ENCODE measurements around the gene PLXNA4. TPM values are rescaled to one million over a fixed set of nuclear protein-coding genes. Genes with fewer than 3 reads are reported as not detected.

The PLXNA4 gene
- total and polyA plus RNA-seq, 2 experiments from 2014 or later = 0.08 to 0.80 TPM

GRCh38 chr7:132625651-132626050 is 49.4 kb upstream of the PLXNA4 start (continued):
- TF ChIP-seq, protein P1, sequence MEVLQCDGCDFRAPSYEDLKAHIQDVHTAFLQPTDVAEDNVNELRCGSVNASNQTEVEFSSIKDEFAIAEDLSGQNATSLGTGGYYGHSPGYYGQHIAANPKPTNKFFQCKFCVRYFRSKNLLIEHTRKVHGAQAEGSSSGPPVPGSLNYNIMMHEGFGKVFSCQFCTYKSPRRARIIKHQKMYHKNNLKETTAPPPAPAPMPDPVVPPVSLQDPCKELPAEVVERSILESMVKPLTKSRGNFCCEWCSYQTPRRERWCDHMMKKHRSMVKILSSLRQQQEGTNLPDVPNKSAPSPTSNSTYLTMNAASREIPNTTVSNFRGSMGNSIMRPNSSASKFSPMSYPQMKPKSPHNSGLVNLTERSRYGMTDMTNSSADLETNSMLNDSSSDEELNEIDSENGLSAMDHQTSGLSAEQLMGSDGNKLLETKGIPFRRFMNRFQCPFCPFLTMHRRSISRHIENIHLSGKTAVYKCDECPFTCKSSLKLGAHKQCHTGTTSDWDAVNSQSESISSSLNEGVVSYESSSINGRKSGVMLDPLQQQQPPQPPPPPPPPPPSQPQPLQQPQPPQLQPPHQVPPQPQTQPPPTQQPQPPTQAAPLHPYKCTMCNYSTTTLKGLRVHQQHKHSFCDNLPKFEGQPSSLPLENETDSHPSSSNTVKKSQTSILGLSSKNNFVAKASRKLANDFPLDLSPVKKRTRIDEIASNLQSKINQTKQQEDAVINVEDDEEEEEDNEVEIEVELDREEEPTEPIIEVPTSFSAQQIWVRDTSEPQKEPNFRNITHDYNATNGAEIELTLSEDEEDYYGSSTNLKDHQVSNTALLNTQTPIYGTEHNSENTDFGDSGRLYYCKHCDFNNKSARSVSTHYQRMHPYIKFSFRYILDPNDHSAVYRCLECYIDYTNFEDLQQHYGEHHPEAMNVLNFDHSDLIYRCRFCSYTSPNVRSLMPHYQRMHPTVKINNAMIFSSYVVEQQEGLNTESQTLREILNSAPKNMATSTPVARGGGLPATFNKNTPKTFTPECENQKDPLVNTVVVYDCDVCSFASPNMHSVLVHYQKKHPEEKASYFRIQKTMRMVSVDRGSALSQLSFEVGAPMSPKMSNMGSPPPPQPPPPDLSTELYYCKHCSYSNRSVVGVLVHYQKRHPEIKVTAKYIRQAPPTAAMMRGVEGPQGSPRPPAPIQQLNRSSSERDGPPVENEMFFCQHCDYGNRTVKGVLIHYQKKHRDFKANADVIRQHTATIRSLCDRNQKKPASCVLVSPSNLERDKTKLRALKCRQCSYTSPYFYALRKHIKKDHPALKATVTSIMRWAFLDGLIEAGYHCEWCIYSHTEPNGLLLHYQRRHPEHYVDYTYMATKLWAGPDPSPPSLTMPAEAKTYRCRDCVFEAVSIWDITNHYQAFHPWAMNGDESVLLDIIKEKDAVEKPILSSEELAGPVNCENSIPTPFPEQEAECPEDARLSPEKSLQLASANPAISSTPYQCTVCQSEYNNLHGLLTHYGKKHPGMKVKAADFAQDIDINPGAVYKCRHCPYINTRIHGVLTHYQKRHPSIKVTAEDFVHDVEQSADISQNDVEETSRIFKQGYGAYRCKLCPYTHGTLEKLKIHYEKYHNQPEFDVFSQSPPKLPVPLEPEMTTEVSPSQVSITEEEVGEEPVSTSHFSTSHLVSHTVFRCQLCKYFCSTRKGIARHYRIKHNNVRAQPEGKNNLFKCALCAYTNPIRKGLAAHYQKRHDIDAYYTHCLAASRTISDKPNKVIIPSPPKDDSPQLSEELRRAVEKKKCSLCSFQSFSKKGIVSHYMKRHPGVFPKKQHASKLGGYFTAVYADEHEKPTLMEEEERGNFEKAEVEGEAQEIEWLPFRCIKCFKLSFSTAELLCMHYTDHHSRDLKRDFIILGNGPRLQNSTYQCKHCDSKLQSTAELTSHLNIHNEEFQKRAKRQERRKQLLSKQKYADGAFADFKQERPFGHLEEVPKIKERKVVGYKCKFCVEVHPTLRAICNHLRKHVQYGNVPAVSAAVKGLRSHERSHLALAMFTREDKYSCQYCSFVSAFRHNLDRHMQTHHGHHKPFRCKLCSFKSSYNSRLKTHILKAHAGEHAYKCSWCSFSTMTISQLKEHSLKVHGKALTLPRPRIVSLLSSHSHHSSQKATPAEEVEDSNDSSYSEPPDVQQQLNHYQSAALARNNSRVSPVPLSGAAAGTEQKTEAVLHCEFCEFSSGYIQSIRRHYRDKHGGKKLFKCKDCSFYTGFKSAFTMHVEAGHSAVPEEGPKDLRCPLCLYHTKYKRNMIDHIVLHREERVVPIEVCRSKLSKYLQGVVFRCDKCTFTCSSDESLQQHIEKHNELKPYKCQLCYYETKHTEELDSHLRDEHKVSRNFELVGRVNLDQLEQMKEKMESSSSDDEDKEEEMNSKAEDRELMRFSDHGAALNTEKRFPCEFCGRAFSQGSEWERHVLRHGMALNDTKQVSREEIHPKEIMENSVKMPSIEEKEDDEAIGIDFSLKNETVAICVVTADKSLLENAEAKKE (CRISPR knock-in tag; IDR thresholded peaks at IDR 0.05) = no peak
- TF ChIP-seq EZH2 (IDR thresholded peaks at IDR 0.05; ENCODE audit: low read depth, unreplicated experiment) = no peak
- TF ChIP-seq, protein P2, sequence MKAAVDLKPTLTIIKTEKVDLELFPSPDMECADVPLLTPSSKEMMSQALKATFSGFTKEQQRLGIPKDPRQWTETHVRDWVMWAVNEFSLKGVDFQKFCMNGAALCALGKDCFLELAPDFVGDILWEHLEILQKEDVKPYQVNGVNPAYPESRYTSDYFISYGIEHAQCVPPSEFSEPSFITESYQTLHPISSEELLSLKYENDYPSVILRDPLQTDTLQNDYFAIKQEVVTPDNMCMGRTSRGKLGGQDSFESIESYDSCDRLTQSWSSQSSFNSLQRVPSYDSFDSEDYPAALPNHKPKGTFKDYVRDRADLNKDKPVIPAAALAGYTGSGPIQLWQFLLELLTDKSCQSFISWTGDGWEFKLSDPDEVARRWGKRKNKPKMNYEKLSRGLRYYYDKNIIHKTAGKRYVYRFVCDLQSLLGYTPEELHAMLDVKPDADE (IDR thresholded peaks at IDR 0.05) = no peak

DNA sequence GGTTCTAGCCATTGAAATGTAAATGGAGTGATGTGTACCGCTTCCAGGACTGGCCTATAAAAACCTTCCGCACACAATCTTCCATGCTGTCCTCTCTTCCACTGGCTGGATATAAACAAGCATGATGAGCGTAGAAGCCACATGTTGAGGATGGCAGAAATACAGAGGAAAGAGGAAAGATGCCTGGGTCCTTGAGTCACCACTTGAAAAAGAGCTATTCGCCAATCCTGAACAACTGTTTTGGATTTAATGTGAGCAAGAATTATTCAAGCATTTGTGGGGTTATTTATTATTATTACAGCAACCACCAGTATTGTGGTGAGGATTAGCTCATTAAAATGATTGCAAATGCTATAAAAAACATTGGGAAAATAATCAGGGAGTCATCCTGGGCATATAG is 45.8 kb upstream of the PLXNA4 start:
- Histone ChIP-seq H3K79me2 (replicated peaks; ENCODE audit: insufficient read depth) (no peaks in the 10 kb centered on the region), H2AFZ (no peak overlapping the region), H3K27me3 (ENCODE audit: insufficient read depth) (no peaks in the 10 kb centered on the region), H3K36me3 (ENCODE audit: insufficient read depth) (no peaks in the 10 kb centered on the region), H3F3A (replicated peaks; ENCODE audit: low read depth) (no peaks in the 10 kb centered on the region), H3K9me2 (ENCODE audit: insufficient read depth) (0 out of 2 replicates have a peak, but pooled peaks cover 3% of the 10 kb centered on the region), H3K4me2 (no peak overlapping the region), H3K27ac (ENCODE audit: low read depth) (no peak overlapping the region), H3K4me3 (no peak overlapping the region), H3K4me1 (ENCODE audit: insufficient read depth) (no peaks in the 10 kb centered on the region), H4K20me1 (replicated peaks; ENCODE audit: insufficient read depth) (no peaks in the 10 kb centered on the region)
- DNase-seq (ENCODE audit: low spot score) = no peak
- Mint-ChIP-seq H3K36me3 (ENCODE audit: low read depth) (no peaks in the 10 kb centered on the region), H3K27ac (no peak overlapping the region), H3K4me3 (no peak overlapping the region), H3K27me3 (ENCODE audit: insufficient read depth, low read depth, poor library complexity) (no peaks in the 10 kb centered on the region), H3K4me1 (peaks cover 11% of the 10 kb centered on the region), H3K9me3 (no peaks in the 10 kb centered on the region)
- TF ChIP-seq STAT1 (IDR thresholded peaks at IDR 0.05; ENCODE audit: unreplicated experiment) = no peak
- no peak for TF ChIP-seq REST (IDR thresholded peaks at IDR 0.05; ENCODE audit: unreplicated experiment)
- no peak for TF ChIP-seq EZH2 (IDR thresholded peaks at IDR 0.05; ENCODE audit: low read depth, unreplicated experiment)
- ATAC-seq = no peak

Data from GM23338 (cell line).